Activated CD4-positive, alpha-beta T cell treated with anti-CD3 and anti-CD28 coated beads, Interleukin-2, amount 50 U/mL, for 1 hour (primary cell): Measurements from ENCODE around the gene MAGI3.

Source experiments
- DNase-seq: peaks from one replicate; pipeline ENCODE4 v3.0.0-alpha.2; 2020

Gene MAGI3

GRCh38 chr1:113663165-113663951 lies 273.0 kb downstream of the MAGI3 start:
- no peak for DNase-seq

GRCh38 chr1:113665071-113665470 lies 274.8 kb downstream of the MAGI3 start:
- DNase-seq, result no peak

- no peak for DNase-seq
These were observed 275.8 kb downstream of the MAGI3 start for GRCh38 chr1:113666126-113666525.

GRCh38 chr1:113669988-113670387 lies 279.7 kb downstream of the MAGI3 start:
- DNase-seq, result no peak

- DNase-seq, result no peak
These were observed 280.3 kb downstream of the MAGI3 start for GRCh38 chr1:113670650-113671049.

GRCh38 chr1:113672491-113672890 lies 282.2 kb downstream of the MAGI3 start:
- DNase-seq, result no peak

GRCh38 chr1:113674591-113674990 lies 284.3 kb downstream of the MAGI3 start:
- no peak for DNase-seq

- DNase-seq, result no peak
These were observed 285.0 kb downstream of the MAGI3 start for GRCh38 chr1:113675302-113675701.

GRCh38 chr1:113676524-113676923 lies 286.2 kb downstream of the MAGI3 start:
- no peak for DNase-seq

- no peak for DNase-seq
These were observed 287.2 kb downstream of the MAGI3 start for GRCh38 chr1:113677250-113678158.

- DNase-seq, result no peak
These were observed 287.8 kb downstream of the MAGI3 start for GRCh38 chr1:113678159-113678469.

GRCh38 chr1:113681596-113682337 lies 291.5 kb downstream of the MAGI3 start:
- no peak for DNase-seq

- DNase-seq, result no peak
These were observed 293.3 kb downstream of the MAGI3 start for GRCh38 chr1:113683384-113684152.

GRCh38 chr1:113684153-113684541 lies 293.8 kb downstream of the MAGI3 start:
- DNase-seq, result no peak

GRCh38 chr1:113686891-113687618 lies 296.7 kb downstream of the MAGI3 start:
- DNase-seq, result no peak

GRCh38 chr1:113691184-113691583 lies 300.9 kb downstream of the MAGI3 start:
- no peak for DNase-seq

GRCh38 chr1:113692342-113692741 lies 302.0 kb downstream of the MAGI3 start:
- DNase-seq, result no peak

GRCh38 chr1:113692824-113693431 lies 302.6 kb downstream of the MAGI3 start:
- no peak for DNase-seq

GRCh38 chr1:113694910-113695309 lies 304.6 kb downstream of the MAGI3 start:
- no peak for DNase-seq

- DNase-seq, result no peak
These were observed 311.1 kb downstream of the MAGI3 start for GRCh38 chr1:113701429-113701828.

GRCh38 chr1:113714606-113715269 lies 324.4 kb downstream of the MAGI3 start:
- DNase-seq, result no peak
